GM12878 (cell line): ENCODE measurements around the gene SDK2. TPM values are rescaled to one million over a fixed set of nuclear protein-coding genes. Genes with fewer than 3 reads are reported as not detected.

Source experiments
- ATAC-seq: fragments of 200-7000 bp; cut with Tn5 transposase; 3 replicates; pipeline ENCODE4 v1.9.1; 2020; ENCODE audit warnings: mild to moderate bottlenecking, moderate library complexity
- BruUV-seq: library from RNA; stranded (reverse); fragments of 400-500 nt; replicated peaks from 2 replicates; lab custom pipeline; 2021; lab: Mats Ljungman, UMichigan
- CTCF ChIA-PET: fragments of 300-600 bp; sonication (Branson Sonifier 250); formaldehyde crosslinking; extraction: SDS; loops from one replicate; lab custom pipeline; 2021; ENCODE audit warnings: inconsistent platforms; lab: Yijun Ruan, JAX
- POLR2A ChIA-PET: fragments of 350-600 bp; formaldehyde crosslinking; extraction: SDS; loops from one replicate; lab custom pipeline; 2021; ENCODE audit warnings: inconsistent platforms; lab: Charles Lee
- RAD21 ChIA-PET: fragments of 300-600 bp; sonication (Branson Sonifier 250); formaldehyde crosslinking; loops from one replicate; lab custom pipeline; 2023; ENCODE audit warnings: antibody characterized with exemption; ENCODE audit not compliant: unreplicated experiment; lab: Charles Lee
- SMC1A ChIA-PET: fragments of 300-600 bp; sonication (Branson Sonifier 250); formaldehyde crosslinking; loops from one replicate; lab custom pipeline; 2023; ENCODE audit not compliant: unreplicated experiment, uncharacterized antibody; lab: Charles Lee
- DNase-seq: peaks from one replicate; pipeline ENCODE4 v3.0.0-alpha.2; 2011; ENCODE audit warnings: low read depth, low spot score
- FAIRE-seq: peaks from 3 replicates; lab custom pipeline; 2011; peaks lifted over from hg19 to GRCh38; lab: Jason Lieb, UNC
- H2AFZ ChIP-seq: 2 replicates; pipeline ENCODE4 v1.6.0; 2011; ENCODE audit warnings: low read depth, low read length, control low read depth; ENCODE audit not compliant: control insufficient read depth
- H3K27ac ChIP-seq: 2 replicates; pipeline ENCODE4 v1.5.1; 2011; ENCODE audit warnings: control low read depth; ENCODE audit not compliant: control insufficient read depth, insufficient read depth
- H3K27me3 ChIP-seq, 2 experiments: replicated peaks in 1 of 2; 2 replicates each; pipeline versions ENCODE4 v1.6.0 to v1.6.1; 2011; ENCODE audit warnings: low read length in 1 of 2; ENCODE audit not compliant: control insufficient read depth in 2 of 2, insufficient read depth in 2 of 2
- H3K36me3 ChIP-seq, 2 experiments: 2 replicates each; pipeline ENCODE4 v1.5.1; 2011; ENCODE audit warnings: low read length in 1 of 2; ENCODE audit not compliant: control insufficient read depth in 2 of 2, insufficient read depth in 2 of 2
- H3K4me1 ChIP-seq: 2 replicates; pipeline ENCODE4 v1.6.1; 2011; ENCODE audit warnings: mild to moderate bottlenecking, low read length, moderate library complexity, mixed read lengths; ENCODE audit not compliant: control insufficient read depth, insufficient read depth
- H3K4me2 ChIP-seq: 2 replicates; pipeline ENCODE4 v1.6.0; 2011; ENCODE audit warnings: control low read depth; ENCODE audit not compliant: control insufficient read depth, insufficient read depth
- H3K4me3 ChIP-seq: fragments of 200-600 bp; sonication (generic); 2 replicates; pipeline ENCODE4 v1.5.1; 2016
- H3K79me2 ChIP-seq: 2 replicates; pipeline ENCODE4 v1.6.0; 2011; ENCODE audit warnings: low read length; ENCODE audit not compliant: control insufficient read depth, insufficient read depth
- H3K9ac ChIP-seq: 2 replicates; pipeline ENCODE4 v1.8.0; 2011; ENCODE audit warnings: low read length, control low read depth, mixed read lengths; ENCODE audit not compliant: control insufficient read depth, insufficient read depth
- H3K9me3 ChIP-seq: replicated peaks from 3 replicates; pipeline ENCODE4 v1.5.1; 2011; ENCODE audit warnings: mild to moderate bottlenecking, low read length; ENCODE audit not compliant: control insufficient read depth, insufficient read depth
- H4K20me1 ChIP-seq: 2 replicates; pipeline ENCODE4 v1.6.0; 2011; ENCODE audit not compliant: control insufficient read depth, insufficient read depth
- E2F8 ChIP-seq: fragments of 450-650 bp; IDR thresholded peaks from 2 replicates; pipeline ENCODE4 v1.6.1; 2018; ENCODE audit warnings: mild to moderate bottlenecking, low read depth, moderate library complexity; ENCODE audit not compliant: partially characterized antibody
- EED ChIP-seq: sonication (generic); IDR thresholded peaks from 2 replicates; pipeline ENCODE4 v1.6.1; 2016; ENCODE audit warnings: antibody characterized with exemption, low read depth
- FOS ChIP-seq: IDR thresholded peaks from 3 replicates; pipeline ENCODE4 v1.6.1; 2011; ENCODE audit warnings: borderline replicate concordance; ENCODE audit not compliant: insufficient read length; ENCODE audit errors: extremely low read depth
- MTA2 ChIP-seq: fragments of 450-650 bp; IDR thresholded peaks from 2 replicates; pipeline ENCODE4 v1.6.1; 2016; ENCODE audit warnings: low read depth, mild to moderate bottlenecking, moderate library complexity
- NR2F1 ChIP-seq: fragments of 450-650 bp; conservative IDR thresholded peaks from 2 replicates; pipeline ENCODE4 v1.6.1; 2017; ENCODE audit warnings: mild to moderate bottlenecking
- TCF12 ChIP-seq: IDR thresholded peaks from 2 replicates; pipeline ENCODE4 v1.6.1; 2011; ENCODE audit warnings: low read depth, mild to moderate bottlenecking, low read length
- ZBED1 ChIP-seq: IDR thresholded peaks from 2 replicates; pipeline ENCODE4 v1.6.1; 2016; ENCODE audit warnings: borderline replicate concordance
- ZSCAN29 ChIP-seq: fragments of 450-650 bp; IDR thresholded peaks from 2 replicates; pipeline ENCODE4 v1.6.1; 2017; ENCODE audit warnings: mild to moderate bottlenecking, moderate library complexity
- ZZZ3 ChIP-seq: IDR thresholded peaks from 2 replicates; pipeline ENCODE4 v1.6.1; 2011; ENCODE audit warnings: low read depth; ENCODE audit not compliant: control insufficient read depth, insufficient read length
- WGBS: methylation state at CpG from one replicate; pipeline ENCODE4 v1.1.6; 2016; ENCODE audit warnings: low lambda C conversion rate; ENCODE audit not compliant: insufficient replicate concordance, insufficient coverage; ENCODE audit errors: missing lambda C conversion rate; 5-methylcytosine and 5-hydroxymethylcytosine counted together
- in situ Hi-C: fragments of 300-500 bp; cut with MboI; formaldehyde crosslinking; loops from 9 replicates; pipeline ENCODE4 v1.14.3; 2018; ENCODE audit warnings: mixed read lengths
- intact Hi-C: fragments of 100-400 bp; cut with micrococcal nuclease; formaldehyde crosslinking; loops from one replicate; pipeline ENCODE4 v1.14.2; 2022; ENCODE audit not compliant: unreplicated experiment
- polyA plus RNA-seq, 11 experiments: library from polyadenylated mRNA; depleted of rRNA in 4 of 11; unstranded in 6 of 11; stranded (reverse) in 5 of 11; fragments of >200 nt; fragmentation: Nextera tagmentation in 4 of 11; fragmentation: Illumina TruSeq in 1 of 11; extraction: Ambion mirVana in 4 of 11; extraction: Trizol in 1 of 11; gene quantifications; 1 replicate in 1 of 11; 2 replicates in 10 of 11; pipeline versions ENCODE4 v1.2.1 to v1.2.3, GENCODE V29; 2011 to 2016; ENCODE audit warnings: inconsistent platforms in 2 of 11, missing spikeins in 2 of 11, low read depth in 1 of 11
- total RNA-seq, 4 experiments: library from RNA; depleted of rRNA in 3 of 4; stranded (reverse); fragments of >200 nt in 3 of 4; fragmentation: Illumina TruSeq in 1 of 4; extraction: Trizol in 1 of 4; gene quantifications; 2 replicates each; pipeline versions ENCODE4 v1.2.1 to v1.2.3, GENCODE V29; 2013 to 2021

Gene SDK2
- total and polyA plus RNA-seq, 10 of the 15 experiments (the other 5 are each of a cell fraction or from before 2014, with no cell fraction given), result 0.03 to 0.08 (median 0.03) TPM; not detected in 7

- Histone ChIP-seq H3K4me1 (no peaks in the 10 kb centered on the region), H2AFZ (no peak overlapping the region), H3K9ac (no peak overlapping the region), H3K36me3 (no peaks in the 10 kb centered on the region), H3K27me3 (peaks cover 0 to 5% of the 10 kb centered on the region in 2 experiments; a peak in 3 of 4 replicates), H4K20me1 (no peaks in the 10 kb centered on the region), H3K4me2 (no peak overlapping the region), H3K27ac (no peak overlapping the region), H3K79me2 (no peaks in the 10 kb centered on the region), H3K9me3 (no peaks in the 10 kb centered on the region), H3K4me3 (no peak overlapping the region)
- 0% methylated on average over 2 of the region's 2 CpGs for WGBS
- CTCF ChIA-PET, result interaction anchor here (1.2 kb wide), 1 partner anchor 13 kb away, joined by 3 read pairs; no protein-coding TSS in a partner anchor
- in situ Hi-C loops (no loop called here), intact Hi-C loops (no loop called here)
- no peak for ATAC-seq
- SMC1A ChIA-PET, result interaction anchor here (1.3 kb wide), 1 partner anchor 30 kb away, joined by 3 read pairs; no protein-coding TSS in a partner anchor
- no TSS peak for BruUV-seq
- no peak for DNase-seq
- TF ChIP-seq NR2F1 (no peak), ZZZ3 (no peak), ZSCAN29 (no peak), EED (no peak), TCF12 (no peak), MTA2 (no peak), FOS (no peak), ZBED1 (no peak), E2F8 (no peak)
- FAIRE-seq, result no peak
- RAD21 ChIA-PET, result no interaction called here
- POLR2A ChIA-PET, result no interaction called here
These were observed 22.6 kb downstream of the SDK2 start for GRCh38 chr17:73621685-73622084.
